CD4-positive, alpha-beta T cell treated with Interleukin-21 for 1 hour (primary cell): Measurements from ENCODE around the gene ZFAND3.
"Not testable (repeated sequence)": the region's sequence is repeated elsewhere in the genome, so short reads cannot be mapped to it uniquely, and the experiment has no call there.

ENCODE experiments used
- DNase-seq: peaks from one replicate; pipeline ENCODE4 v3.0.0-alpha.2; 2020

ZFAND3 gene

DNA sequence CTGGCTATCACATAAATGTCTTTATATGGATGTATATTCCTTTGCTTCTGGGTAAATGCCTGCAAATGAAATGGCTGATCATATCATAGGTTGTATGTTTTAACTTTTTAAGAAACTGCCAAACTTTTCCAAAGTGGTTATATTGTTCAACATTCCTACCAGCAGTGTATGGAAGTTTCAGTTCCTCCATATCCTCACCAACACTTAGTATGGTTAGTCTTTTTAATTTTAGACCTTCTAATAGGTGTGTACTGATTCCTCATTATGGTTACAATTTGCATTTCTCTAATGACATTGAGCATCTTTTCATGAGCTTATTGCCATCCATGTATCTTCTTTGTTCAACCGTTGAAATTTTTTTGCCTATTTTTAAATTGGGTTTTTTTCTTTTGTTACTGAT lies 155.4 kb downstream of the ZFAND3 start:
- DNase-seq: no peak

- DNase-seq: no peak
Measured at GRCh38 chr6:37977715-37978114, 158.2 kb downstream of the ZFAND3 start.

DNA sequence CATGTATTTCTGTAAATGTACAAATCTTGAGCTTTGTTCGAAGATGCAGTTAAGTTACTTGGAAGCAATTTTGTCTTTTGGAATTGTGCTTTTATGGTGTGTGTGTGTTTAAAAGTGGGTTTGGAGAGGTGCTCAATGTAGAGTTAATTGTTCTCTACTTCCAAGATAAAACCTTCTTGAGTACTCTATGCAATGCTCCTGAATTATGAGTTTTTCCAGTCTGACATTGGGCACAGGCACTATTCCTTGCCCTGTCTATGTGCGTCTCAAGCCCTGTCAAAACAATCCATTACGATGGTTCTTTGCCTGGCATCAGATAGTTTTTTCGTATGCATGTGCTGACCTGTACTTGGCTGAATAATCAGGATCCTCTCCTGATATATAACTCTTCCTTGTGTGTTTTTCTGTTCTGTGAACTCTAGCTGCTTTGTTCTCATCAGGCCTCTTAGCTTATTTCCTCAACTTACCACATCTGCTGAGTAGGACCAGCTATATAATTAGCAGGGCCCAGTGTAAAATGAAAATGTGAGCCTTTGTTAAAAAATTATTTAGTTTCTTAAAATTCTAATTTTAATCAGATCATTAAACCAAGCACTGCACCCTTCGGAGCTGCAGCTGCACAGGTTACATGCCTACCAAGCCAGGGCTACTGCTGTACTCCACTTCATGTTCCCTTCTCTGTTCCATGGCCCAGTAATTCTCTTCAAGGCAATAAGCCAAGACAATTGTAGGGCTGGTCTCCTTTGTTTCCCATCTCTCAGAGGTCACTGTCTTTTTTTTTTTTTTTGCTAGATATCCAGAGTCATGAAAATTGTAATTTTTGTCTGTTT lies 160.1 kb downstream of the ZFAND3 start:
- no peak for DNase-seq

DNA sequence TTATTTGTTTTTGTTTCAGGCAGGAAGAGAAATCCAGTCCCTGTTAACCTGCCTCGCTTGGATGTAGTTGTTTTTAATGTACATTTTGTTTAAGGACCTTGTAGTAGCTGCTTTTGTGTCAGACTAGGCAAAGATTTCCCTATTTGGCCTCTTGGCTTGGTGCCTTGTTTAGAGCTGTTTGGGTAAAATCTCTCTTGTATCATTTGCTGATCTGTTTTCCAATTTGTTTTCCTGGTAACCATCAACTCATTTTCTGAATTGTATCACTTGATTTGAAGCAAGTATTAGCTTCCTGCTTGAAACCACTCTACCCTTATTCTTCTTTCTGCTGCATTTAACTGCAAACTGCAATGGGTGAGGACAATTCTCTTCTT lies 160.7 kb downstream of the ZFAND3 start:
- DNase-seq: no peak

- DNase-seq: no peak
Measured at GRCh38 chr6:37981626-37982025, 162.1 kb downstream of the ZFAND3 start.

- no peak for DNase-seq
Measured at GRCh38 chr6:37982317-37982716, 162.8 kb downstream of the ZFAND3 start.

- no peak for DNase-seq
Measured at GRCh38 chr6:37983720-37984501, 164.4 kb downstream of the ZFAND3 start.

DNA sequence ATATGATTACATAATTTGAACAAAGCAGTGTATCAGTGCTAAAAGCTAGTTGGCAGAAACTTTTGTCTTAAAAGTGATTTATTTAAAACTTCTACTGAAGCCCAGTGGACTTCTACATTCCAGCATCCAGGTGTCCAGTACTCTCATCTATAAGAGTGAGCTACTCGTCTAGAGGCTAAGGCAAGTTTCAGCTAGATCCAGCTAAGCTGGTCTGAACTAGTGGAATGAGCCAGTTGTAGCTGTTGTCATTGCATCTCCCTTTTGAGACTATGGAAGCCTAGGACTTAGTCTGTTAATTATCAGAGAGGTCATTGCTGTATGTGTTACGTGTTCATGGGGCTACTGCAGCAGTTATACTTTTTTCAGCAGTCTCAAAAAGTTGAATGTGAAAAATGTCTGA lies 165.1 kb downstream of the ZFAND3 start:
- DNase-seq: no peak

DNA sequence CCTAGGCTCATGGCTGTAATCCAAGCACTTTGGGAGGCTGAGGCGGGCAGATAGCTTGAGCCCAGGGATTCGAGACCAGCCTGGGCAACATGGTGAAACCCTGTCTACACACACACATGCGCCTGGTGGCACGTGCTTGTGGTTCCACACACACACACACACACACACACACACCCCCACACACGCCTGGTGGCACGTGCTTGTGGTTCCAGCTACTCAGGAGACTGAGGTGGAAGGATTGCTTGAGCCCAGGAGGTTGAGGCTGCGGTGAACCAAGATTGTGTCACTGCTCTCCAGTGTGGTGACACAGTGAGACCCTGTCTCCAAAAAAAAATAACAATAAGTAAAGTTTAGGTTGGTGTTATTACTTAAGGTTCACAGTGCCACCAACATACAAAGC lies 165.8 kb downstream of the ZFAND3 start:
- DNase-seq: no peak

DNA sequence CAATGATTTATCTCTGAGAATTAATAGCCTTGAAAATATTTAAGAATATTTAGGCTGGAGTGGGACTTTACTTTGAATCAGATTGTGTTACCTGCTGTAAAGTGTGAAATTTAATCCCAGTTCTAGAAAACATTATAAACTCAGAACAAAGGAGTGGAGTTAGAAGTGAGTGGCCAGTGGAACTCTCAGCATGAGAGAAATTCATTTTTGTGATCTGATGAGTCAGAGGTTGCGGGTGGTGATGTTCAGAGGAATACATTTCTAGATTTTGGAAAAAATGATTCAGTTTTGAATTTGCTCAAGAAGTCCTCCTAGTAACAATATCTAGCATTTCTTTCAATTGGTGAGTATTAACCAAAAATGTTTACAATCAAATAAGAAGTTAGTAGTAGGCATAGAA lies 167.5 kb downstream of the ZFAND3 start:
- DNase-seq: no peak

DNA sequence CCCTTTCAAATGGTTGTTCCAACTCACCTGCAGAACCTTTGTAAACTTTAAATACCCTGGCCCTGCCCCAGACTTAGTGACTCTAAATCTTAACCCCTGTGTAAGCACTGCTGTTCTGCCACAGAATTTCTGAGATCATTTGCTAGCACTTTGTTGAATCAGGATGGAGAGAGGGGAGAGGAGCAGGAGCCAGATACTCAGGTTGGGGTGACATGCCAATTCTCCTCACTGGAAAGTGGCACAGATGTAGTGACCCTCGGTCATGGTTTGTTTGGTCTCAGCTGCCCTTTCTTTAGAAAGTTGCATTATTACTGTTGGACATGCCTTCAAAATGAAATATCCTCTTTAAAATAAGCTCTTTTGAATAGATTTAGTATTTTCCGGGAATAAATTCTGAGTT lies 168.0 kb downstream of the ZFAND3 start:
- DNase-seq: no peak

DNA sequence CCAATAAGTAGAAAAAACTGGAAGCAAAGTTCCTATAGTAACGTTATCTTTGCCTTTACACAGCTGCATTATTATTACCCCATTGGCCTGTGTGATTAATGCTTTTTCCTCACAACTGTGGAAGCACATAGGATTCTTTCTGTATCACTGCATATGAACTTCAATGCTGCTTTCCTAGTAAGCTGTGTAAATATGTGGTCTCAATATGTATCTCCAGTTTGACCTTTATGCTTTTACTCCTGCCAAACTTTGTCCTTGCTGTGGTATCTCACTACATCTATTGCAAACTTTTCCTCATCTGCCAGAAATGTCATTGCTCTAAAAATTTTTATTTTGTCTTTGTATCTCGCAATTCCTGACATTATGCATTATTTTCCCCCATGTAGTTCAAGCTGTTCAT lies 168.6 kb downstream of the ZFAND3 start:
- DNase-seq: no peak

- DNase-seq: no peak
Measured at GRCh38 chr6:37988696-37989095, 169.2 kb downstream of the ZFAND3 start.

- no peak for DNase-seq
Measured at GRCh38 chr6:37990762-37991525, 171.4 kb downstream of the ZFAND3 start.

DNA sequence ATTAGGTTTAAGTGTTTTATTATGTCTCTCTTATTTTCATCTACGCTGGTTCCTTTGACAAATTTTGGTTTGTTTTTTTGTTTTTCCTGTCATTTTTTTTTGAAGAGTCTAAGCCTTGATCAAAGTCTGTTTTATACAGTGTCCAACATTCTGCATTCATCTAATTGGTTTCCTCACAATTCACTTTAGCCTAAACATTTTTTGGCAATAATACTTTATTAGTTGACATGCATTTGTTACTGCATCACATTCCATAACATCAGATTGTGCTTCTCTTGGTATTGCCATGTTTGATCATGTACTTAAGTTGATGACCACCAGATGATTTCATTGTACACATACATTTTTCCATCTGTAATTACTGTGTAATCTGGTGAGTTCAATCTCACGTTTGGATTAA lies 173.2 kb downstream of the ZFAND3 start:
- DNase-seq: no peak

- DNase-seq: not testable (repeated sequence)
Measured at GRCh38 chr6:37993194-37993593, 173.7 kb downstream of the ZFAND3 start.

DNA sequence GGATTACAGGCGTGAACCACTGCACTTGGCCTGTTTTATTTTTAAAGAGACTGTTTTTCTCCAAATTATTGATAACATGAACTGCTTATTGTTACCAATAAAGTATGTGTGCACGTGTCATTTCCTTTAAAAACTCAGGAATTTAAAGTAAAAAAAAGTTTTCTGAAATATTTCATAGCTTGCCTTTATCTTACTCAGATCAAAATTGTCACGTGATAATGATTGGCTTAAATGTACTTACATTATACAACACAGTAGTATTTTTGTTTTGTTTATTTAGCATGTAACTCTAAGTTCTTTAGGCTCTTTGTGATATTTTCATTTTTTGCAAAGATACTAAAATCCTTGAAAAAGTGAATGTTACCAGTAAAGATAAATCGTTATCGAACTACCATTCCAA lies 174.1 kb downstream of the ZFAND3 start:
- no peak for DNase-seq

- DNase-seq: no peak
Measured at GRCh38 chr6:37994223-37994622, 174.7 kb downstream of the ZFAND3 start.

DNA sequence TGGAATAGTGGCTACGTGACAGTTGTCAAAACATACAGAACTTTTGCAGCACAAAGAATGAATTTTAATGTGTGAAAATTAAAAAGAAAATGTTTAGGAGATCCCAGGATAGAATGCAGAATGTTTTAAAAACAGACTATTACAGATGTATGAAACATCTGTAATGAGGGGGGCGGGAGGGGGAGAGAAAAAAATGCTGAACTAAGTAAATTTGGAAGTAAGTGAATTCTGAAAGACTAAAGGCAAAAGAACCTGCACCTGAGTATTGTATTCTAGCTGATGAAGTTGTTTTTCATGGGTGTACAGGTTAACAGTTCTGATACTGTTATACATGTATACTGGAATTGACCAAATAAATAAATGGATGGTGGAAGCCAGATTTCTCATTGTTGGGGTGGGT lies 178.8 kb downstream of the ZFAND3 start:
- no peak for DNase-seq

DNA sequence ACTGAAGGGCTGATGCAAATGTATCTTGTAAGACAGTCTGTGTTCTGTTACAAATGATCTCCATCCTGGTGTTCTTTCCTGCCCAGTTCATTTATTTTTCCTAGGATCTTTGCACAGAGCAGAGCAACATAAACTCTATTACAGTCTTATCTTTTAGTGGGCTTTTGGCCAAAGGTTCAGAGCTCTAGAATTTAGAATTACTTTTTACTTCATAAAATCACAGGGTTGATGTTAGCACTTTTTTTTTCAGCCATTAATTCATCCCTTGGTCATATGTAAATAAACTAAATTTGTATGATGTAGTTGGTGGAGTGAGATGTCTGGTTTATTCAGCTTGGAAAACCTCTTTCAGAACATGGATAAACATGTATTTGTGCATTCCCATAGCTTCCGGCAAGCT lies 181.9 kb downstream of the ZFAND3 start:
- no peak for DNase-seq

DNA sequence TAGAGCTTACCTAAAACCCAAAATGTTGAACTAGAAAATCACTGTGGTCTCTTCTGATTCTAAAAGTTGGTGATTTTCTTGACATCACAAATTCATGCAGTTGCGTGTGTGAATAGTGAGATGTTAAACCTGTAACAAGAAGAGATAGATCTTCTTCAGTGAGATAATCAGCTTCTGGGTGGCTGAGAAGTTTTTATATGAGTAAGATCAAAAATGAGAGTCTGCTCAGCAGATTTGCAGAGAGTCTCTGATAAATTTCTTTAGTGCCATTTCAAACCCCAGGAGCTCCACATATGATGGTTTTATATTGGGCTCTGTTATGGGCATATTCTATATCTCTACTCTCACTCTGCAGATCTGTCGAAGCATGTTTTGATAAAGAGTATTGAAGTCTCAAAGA lies 185.4 kb downstream of the ZFAND3 start:
- no peak for DNase-seq

- DNase-seq: no peak
Measured at GRCh38 chr6:38011937-38012336, 192.4 kb downstream of the ZFAND3 start.

GRCh38 chr6:38012573-38012972 lies 193.0 kb downstream of the ZFAND3 start:
- peak; percentile 9 for DNase-seq

GRCh38 chr6:38015341-38015740 lies 195.8 kb downstream of the ZFAND3 start:
- DNase-seq: no peak
